Stimulated activated CD8-positive, alpha-beta memory T cell treated with anti-CD3 and anti-CD28 coated beads, Interleukin-7, amount 100 ng/mL, for 48 hours (primary cell): ENCODE results near the gene ERCC2.
"Not testable (repeated sequence)": the region's sequence is repeated elsewhere in the genome, so short reads cannot be mapped to it uniquely, and the experiment has no call there.

Experiments used
- DNase-seq, 2 donors: peaks; one replicate each; pipeline ENCODE4 v3.0.0-alpha.2; 2020; ENCODE audit warnings: low read depth in 1 of 2; ENCODE audit errors: extremely low read depth in 1 of 2

Gene ERCC2

DNA sequence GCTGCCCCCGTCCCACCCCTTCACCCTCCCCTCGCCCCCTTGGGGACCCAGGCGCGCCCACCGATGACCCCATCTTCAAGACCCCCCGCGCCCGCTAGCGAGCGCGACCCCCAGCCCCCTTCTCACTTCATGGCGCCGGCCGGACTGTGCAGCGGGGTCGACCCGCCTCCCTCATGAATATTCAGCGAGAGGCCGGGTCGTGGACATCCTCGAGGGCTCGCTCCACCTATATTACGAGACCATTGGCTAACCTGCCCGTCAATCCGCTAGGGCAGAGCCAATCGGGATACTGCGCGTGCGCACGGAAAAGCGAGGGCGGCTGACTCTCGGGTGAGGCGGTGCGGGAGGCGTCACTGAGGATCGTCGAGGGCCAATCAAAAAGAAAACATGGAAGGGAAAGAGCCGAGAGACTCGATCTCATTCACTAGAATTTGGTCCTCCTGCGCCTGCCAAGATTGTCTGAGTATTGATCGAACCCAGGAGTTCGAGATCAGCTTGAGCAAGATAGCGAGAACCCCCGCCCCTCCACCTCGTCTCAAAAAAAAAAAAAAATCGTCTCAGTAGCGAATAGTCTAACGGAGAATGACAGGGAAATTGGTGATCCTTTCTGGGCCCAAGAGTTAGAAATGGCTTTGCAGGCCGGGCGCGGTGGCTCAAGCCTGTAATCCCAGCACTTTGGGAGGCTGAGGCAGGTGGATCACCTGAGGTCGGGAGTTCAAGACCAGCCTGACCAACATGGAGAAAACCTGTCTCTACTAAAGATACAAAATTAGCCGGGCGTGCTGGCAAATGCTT is at the start of gene ERCC2:
Gene ERCC2, minus strand, starts transcription at position 164 of the 795 bp plus-strand sequence. Its CDS starts 33 bp downstream, at position 131.
- DNase-seq, result peak; percentile 99

DNA sequence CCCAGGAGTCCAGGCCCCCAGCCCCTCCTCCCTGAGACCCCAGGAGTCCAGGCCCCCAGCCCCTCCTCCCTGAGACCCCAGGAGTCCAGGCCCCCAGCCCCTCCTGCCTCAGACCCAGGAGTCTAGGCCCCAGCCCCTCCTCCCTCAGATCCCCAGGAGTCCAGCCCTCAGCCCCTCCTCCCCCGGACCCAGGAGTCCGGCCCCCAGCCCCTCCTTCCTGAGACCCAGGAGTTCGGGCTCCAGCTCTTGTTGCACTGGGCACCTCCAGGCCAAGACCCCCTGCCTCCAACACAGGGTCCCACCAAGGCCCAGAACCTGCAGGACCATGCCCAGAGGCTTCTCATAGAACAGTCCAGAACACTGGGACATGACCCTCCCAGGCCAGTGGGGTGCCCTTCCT is 49.5 kb upstream of the ERCC2 start:
- DNase-seq, result no peak

DNA sequence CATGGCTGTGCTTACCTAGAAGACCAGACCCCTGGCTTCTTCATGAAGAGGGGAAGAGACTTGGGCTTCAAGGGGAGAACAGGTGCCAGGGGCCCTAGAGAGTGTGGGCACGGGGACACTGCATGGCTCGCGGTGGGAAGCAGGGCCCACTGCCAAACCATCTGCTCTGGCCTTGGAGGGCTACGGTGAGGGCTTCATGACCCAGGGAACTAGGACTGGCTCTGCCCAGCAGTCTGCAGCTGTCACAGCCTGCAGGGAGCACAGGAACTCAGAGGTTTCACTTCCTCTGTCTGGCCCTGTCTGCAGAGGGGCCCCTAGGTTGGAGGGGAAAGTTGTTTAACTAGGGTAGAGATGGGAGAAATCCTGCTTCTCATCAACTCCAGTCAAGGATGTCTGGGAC is 49.0 kb upstream of the ERCC2 start:
- no peak for DNase-seq

DNA sequence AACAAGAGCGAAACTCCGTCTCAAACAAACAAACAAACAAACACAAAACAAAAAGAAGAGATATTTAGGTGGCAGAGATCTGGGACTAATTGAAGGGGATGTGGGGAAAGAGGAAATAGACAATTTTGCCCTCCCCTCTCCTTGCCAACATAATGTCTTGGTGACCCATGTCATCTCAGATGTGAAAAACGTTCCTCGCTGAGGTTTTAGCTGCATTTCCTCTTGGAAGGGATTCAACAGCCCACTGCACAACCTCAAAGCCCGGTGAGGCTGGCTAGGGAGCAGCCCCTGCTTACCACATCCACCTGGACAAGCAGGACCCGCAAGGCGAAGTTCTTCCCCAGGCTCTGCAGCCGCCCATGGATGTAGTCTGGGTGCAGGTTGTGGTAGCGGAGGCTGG is 48.4 kb upstream of the ERCC2 start:
- no peak for DNase-seq

DNA sequence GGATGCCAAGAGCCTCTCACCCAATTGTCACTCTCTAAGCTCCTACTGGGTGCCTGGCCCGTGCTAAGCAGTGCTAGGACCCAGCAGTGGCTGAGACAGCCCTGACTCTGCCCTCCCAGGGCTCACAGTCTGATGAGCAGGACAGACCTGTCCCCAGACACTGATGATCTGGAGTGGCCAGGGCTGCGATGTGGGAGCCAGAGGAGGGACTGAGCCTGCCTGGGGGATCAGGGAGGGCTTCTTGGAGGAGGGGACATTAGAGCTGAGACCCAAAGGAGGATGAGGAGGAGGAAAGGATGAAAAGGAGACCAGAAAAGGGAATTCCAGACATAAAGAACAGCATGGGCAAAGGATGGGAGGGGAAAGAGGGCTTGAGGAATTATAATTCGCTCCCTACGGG is 46.8 kb upstream of the ERCC2 start:
- no peak for DNase-seq

DNA sequence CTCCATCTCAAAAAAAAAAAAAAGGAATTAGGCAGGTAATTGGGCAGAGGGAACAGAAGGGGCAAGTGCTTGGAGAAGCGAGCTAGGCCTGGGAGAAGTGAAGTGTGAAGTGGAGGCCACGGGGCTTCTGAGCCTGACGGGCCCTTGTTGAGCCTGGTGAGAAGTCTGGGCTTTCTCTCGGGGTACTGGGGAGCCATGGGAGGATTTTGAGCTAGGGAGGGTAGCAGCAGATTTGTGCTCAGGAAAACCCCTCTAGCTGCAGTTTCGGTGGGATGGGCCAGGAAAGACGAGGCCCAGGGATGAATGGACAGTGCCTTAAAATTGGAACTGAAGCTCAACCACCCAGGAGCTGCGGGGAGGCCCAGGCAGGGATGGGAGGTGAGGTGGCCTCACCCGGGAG is 44.1 kb upstream of the ERCC2 start:
- DNase-seq, result no peak

DNA sequence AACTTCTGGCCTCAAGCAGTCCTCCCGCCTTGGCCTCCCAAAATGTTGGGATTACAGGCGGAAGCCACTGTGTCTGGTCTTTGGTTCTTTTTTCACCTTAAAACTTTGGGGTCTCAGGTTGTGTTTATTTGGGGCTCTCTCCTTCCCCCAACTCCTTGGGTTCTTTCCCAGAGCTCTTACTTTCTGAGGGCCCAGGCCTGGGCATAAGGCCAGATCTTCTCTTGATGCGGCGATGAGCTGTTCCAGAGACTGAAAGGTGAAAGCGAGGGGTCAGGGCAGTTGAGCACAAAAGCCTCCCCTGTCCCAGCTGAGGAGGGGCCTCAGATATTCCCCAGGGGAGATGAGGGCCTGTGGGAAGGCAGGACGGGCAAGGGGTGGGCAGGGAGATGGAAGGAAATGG is 43.1 kb upstream of the ERCC2 start:
- no peak for DNase-seq

DNA sequence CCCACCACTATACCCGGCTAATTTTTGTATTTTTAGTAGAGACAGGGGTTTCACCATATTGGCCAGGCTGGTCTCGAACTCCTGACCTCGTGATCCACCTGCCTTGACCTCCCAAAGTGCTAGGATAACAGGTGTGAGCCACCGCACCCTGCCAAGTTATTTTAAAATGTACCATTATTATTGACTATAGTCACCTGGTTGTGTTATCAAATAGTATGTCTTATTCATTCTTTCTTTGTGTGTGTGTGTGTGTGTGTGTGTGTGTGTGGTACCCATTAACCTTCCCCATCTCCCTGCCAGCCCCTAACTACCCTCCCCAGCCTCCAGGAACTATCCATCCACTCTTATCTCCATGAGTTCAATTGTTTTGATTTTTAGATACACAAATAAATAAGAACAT is 40.0 kb upstream of the ERCC2 start:
- not testable (repeated sequence) for DNase-seq

DNA sequence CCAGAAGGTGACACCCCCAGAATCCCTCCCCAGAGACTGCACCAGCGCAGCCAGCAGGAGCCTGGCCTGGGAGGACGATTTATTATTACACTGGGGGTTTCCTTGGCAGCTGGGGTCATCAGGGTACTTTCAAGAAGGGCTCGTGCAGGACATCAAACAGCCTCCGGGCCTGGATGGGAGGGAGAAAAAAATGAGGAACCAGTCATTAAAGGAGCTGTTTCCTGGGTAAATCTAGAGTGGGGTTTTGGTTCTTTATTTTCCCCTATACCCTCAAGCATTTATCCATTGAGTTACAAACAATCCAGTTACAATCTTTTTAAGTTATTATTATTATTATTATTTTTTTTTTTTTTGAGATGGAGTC is 39.2 kb upstream of the ERCC2 start:
- no peak for DNase-seq

DNA sequence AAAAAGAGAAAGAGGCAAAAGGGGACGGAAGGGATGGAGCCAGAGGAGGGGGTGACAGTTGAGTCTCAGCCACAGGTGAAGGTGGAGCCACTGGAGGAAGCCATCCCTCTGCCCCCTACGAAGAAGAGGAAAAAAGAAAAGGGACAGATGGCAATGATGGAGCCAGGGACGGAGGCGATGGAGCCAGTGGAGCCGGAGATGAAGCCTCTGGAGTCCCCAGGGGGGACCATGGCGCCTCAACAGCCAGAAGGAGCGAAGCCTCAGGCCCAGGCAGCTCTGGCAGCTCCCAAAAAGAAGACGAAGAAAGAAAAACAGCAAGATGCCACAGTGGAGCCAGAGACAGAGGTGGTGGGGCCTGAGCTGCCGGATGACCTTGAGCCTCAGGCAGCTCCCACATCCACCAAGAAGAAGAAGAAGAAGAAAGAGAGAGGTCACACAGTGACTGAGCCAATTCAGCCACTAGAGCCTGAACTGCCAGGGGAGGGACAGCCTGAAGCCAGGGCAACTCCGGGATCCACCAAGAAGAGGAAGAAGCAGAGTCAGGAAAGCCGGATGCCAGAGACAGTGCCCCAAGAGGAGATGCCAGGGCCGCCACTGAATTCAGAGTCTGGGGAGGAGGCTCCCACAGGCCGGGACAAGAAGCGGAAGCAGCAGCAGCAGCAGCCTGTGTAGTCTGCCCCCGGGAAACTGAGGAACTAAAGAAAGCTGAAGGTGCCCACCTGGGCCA is 38.6 kb upstream of the ERCC2 start:
- DNase-seq, result no peak

DNA sequence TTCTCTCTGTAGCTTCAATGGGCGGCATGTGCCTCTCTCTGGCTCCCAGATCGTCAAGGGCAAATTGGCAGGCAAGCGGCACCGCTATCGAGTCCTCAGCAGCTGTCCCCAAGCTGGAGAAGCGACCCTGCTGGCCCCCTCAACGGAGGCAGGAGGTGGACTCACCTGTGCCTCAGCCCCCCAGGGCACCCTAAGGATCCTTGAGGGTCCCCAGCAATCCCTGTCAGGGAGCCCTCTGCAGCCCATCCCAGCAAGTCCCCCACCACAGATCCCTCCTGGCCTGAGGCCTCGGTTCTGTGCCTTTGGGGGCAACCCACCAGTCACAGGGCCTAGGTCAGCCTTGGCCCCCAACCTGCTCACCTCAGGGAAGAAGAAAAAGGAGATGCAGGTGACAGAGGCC is 37.7 kb upstream of the ERCC2 start:
- no peak for DNase-seq

DNA sequence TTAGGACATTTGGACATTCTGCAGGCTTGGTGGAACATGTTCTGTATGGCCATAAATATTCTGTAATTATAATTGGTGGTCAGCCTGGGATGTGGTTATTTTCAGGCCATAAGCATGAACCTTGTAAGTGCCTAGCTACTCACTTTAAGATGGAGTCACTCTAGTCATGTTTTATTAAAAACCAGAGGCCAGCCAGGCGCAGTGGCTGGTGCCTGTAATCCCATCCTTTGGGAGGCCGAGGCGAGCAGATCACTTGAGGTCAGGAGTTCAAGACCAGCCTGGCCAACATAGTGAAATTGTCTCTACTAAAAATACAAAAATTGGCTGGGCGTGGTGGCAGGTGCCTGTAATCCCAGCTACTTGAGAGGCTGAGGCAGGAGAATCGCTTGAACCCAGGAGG is 37.2 kb upstream of the ERCC2 start:
- DNase-seq, result not testable (repeated sequence)

DNA sequence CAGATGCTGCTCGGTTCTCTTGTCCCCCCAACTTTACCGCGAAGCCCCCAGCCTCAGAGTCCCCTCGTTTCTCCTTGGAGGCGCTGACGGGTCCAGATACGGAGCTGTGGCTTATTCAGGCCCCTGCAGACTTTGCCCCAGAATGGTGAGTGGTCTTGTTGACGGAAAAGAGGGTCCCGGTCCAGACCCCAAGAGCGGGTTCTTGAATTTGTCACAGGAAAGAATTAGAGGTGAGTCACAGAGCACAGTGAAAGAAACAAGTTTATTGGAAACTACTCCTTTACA is 36.7 kb upstream of the ERCC2 start:
- DNase-seq, result no peak

DNA sequence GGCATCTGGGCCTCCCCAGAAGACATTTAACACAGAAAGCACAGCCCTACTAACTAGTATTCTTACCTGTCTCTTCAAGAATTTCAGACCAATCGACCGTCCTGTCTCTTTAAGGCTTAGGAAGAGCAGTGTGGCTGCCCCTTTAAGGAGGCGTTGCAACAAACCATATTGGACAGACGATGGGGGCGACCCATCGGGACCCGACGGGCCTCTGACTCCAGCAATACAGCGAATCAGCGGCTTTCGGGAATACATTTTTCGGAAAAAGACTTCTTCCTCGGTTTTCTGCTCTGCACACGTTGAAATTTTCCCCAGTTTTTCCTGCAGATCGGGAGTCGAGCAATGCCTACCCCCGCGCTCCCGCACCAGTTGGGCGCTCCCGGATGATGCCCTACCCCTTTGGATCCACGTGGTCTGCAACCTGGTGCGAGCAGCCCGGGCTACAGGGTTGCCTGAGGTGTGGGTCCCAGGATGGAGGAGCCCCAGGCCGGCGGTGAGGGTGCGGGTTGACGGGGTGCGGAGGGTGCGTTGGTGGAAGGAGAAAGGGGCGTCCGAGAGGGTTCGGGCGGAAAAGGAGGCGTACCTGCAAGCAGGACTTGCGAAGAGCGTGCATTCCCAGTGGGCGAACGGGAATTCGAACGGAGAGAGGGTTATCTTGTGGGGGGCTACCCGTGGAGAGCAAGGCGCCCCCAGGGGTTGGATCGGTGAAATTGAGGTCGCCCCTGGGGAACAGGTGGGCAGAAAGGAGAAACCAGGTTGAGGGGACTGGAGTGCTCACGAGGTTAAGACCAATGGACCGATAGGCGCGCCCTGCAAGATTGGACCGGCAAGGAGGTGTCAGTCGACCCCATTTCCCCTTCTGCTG is 36.1 kb upstream of the ERCC2 start, which contains the start of gene POLR1G:
Gene POLR1G, plus strand, starts transcription at position 419 of the 865 bp plus-strand sequence. Its CDS starts 53 bp downstream, at position 472.
- DNase-seq, result peak; percentile 56 to 72

DNA sequence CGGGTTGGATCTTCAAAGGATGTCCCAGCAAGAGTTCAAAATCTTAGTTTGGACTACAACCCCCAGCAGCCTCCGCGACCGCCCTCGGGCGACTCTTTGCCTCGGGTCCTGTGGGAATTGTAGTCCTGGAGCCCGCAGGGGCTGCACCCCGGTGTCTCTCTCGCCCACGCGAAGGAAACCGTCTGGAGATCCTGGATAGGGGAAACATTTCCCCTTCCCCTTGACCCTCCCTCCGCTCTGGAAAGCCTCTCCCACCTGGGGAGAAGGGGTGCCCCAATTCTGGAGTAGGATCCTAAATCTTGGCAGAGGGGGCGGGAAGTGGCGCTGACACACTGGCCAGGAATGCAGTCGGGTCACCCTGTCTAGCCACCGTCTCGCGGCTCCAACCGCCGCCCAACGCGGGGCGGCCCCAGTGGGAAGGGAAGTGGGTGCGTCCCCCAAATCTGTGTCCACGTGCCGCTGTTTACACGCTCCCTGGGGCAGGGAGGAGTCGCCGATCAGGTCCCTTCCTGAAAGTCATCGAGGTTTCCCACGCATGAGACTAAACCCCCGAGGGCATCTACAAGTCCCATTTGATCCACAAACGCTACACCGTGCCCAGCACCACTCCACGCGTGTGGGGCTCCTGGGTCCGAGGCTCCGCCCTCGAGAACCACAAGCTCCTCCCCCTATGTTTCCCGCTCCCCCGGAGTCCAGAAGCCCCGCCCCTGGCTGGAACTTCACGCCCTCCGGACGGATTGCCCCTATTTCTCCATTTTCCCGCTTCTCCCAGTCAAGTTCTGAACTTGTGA is 35.3 kb upstream of the ERCC2 start:
- peak; percentile 66 to 82 for DNase-seq

DNA sequence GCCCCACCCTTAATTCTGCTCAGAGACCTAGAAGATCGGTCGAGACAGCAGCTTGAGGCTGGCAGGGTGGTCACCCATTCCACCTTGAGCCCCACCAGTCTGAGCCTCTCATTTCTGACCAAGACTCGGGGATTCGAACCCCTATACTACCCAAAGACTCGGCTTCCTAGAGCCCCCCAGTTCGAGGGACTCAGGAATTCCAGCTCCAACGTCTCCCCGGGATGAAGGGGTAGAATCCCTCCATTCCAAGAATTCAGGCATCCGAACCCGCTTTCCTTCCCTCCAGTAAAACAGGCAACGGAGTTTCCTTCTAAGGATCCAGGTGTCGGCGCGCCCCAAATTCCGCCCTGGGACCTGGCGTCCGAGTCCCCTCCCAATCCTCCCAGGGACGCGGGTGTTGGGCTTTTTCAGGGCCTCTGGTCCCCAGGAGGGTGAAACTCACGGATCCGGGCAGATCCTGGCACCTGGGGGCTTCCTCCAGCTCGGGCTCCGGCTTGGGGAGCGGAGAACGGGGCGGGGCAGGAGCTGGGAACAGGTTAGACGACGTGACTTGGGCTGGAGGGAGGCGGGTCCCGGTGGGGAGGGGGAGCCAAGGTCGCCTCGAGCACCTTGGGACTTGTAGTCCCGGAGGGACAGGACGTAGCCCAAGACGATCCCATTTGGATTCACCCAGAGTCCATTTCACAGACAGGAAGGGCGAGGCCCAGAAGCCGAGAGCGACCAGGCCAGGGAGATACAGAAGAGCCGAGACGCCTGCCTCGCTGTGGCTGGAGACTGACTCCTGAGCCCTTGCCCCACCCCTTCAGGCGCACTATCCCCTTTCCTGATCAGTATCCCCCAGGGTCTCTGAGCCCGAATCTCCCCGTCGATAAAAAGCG is 34.4 kb upstream of the ERCC2 start, which contains the start of gene PPP1R13L:
Gene PPP1R13L, minus strand, starts transcription at position 513 of the 878 bp plus-strand sequence. CDS start 6,751 bp downstream, outside the sequence.
- DNase-seq, result peak in 1 of 2 donors; percentile 52

DNA sequence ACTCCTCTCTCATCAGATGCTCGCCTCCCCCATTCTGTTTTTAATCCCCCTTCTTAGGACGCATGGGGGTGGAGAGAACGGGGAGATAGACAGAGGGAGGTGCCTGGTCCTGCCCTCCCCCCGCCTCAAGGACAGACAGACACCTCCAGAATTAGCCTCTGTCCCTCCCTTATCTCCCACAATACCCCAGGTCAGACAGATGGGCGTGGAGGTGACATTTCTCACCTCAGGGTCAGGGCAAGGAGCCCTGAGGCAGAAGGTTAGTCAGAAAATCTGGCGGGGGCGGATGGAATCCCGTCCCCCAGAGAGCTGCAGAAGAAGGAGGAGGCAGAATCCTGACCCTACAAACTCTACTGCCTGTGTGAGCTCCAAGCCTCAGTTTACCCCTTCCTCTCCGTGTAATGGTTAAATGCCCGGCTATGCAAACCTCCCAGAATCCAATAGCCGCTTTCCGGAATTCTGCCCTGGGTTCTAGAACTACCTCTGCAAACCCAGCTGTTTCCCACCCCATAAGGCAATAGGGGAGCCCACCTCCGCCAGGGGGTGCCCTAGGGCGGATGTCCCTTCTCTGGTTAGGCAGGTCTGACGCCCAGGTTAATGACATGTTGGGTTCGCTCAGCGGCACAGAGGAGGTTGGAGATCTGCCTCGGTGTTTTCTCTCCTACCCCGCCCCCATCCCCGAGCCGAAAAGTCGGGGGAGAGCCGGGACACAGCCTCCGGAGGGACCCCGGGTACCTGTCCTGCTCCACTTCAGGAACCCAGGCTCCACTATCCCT is 33.6 kb upstream of the ERCC2 start:
- peak; percentile 37 to 72 for DNase-seq

DNA sequence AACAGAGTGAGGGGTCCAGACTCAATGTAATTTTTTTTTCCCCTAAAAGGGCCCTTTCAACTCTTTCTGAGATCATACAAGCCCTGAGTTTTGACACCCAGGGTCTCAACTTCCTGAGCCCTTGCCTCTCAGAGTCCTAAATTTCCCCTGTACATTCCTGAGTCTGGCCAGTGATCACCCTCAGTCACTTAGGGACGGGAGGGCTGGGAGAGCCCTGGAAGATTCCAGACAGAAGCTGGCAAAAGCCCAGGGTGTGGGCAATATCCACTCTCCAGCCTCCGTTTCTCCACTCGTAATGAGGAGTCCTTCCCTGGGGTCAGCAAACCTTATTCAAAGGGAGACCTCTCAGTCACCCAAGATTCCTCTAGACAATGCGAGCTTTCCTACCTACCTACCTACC is 32.9 kb upstream of the ERCC2 start:
- DNase-seq, result no peak
